KG1 (cell line): ENCODE results near the gene SOWAHA.
A peak's percentile ranks its signal among the peaks of the same experiment; 100 is the strongest.

Source experiments
- DNase-seq: peaks from one replicate; lab custom pipeline; 2025; lab: John Stamatoyannopoulos, UW

Gene SOWAHA

GRCh38 chr5:132807163-132807838, 5.8 kb upstream of the SOWAHA start:
- DNase-seq, result no peak

DNA sequence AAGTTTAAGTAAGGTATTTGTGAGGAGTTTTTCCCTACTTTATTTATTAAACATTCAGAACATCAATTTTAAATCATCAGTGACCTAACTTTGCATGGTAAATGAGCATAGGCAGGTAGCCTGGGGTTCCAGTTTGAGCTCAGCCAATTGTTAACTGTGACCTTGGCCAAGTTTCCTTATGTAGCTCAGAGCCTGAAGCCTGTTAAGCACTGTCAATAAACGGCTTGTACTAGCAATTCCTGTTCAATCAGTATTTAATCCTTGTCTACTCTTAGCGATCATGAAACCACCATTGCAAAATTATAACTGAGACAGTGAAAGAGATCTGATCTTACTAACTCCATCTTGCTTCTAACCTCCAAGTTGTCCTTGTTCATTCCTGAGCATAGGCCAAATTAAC, 4.7 kb upstream of the SOWAHA start:
- DNase-seq, result no peak

GRCh38 chr5:132808866-132809265, 4.2 kb upstream of the SOWAHA start:
- DNase-seq, result no peak

GRCh38 chr5:132810605-132811004, 2.5 kb upstream of the SOWAHA start:
- no peak for DNase-seq

- no peak for DNase-seq
Measured at GRCh38 chr5:132812123-132812765, 858 bp upstream of the SOWAHA start.

DNA sequence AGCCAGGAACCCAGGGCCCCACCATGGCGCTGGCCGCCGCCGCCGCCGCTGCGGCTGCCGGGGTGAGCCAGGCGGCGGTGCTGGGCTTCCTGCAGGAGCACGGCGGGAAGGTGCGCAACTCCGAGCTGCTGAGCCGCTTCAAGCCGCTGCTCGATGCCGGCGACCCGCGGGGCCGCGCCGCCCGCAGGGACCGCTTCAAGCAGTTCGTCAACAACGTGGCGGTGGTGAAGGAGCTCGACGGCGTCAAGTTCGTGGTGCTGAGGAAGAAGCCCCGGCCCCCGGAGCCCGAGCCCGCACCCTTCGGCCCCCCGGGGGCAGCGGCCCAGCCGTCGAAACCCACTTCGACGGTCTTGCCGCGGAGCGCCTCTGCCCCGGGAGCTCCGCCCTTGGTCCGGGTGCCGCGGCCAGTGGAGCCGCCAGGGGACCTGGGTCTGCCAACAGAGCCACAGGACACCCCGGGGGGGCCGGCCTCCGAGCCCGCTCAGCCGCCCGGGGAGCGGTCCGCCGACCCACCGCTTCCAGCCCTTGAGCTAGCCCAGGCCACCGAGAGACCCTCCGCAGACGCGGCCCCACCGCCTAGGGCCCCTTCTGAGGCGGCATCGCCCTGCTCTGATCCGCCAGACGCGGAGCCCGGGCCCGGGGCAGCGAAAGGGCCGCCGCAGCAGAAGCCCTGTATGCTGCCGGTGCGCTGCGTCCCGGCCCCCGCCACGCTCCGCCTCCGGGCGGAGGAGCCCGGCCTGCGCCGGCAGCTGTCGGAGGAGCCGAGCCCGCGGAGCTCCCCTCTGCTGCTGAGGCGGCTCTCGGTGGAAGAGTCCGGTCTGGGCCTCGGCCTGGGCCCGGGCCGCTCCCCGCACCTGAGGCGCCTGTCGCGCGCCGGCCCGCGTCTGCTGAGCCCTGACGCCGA, 749 bp downstream of the SOWAHA start:
- DNase-seq, result no peak

- DNase-seq, result no peak
Measured at GRCh38 chr5:132814503-132815294, 1.6 kb downstream of the SOWAHA start.

DNA sequence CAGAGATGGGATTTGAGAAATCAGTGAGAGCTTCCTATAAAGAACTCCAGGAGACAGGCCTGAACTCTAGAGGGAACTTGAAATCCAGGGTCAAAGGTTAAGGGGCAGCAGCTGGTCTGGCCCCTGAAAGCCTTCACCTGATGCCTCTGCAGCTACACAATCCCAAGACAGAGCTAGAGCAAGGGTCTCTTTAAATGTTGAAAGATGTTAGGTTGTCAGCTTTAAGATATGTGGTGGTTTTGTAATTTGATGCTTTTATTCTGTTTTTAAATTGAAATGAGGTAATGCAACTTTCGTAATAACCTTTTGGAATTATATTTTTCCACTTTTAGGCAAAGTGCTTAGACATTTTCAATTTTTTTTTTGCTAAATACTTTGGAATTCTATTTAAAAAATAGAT, 2.4 kb downstream of the SOWAHA start:
- DNase-seq, result no peak

GRCh38 chr5:132816083-132816482, 3.0 kb downstream of the SOWAHA start:
- no peak for DNase-seq

GRCh38 chr5:132816554-132816953, 3.5 kb downstream of the SOWAHA start:
- no peak for DNase-seq

- no peak for DNase-seq
Measured at GRCh38 chr5:132817011-132817410, 3.9 kb downstream of the SOWAHA start.

DNA sequence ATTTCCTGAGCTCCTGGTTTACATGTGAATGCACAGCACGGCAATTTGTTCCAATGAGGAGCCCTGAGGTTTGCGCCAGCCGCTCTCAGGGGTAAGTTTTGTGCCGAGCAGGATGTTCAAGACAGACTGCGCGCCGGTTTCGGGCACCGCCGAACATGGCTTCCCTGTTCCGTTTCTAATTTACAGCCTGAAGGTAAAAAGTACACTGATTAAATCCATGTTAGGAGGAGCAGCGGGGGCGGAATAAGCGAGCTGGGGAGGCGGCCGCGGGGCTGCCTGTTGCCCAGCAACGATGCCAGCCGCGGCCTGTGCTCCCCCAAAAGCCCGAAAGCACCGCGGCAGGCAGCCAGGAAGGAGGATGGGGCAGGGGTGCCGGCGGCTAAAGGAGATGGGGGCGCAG, 6.4 kb downstream of the SOWAHA start:
- no peak for DNase-seq

- DNase-seq, result peak; percentile 37
Measured at GRCh38 chr5:132820162-132820754, 7.2 kb downstream of the SOWAHA start.

DNA sequence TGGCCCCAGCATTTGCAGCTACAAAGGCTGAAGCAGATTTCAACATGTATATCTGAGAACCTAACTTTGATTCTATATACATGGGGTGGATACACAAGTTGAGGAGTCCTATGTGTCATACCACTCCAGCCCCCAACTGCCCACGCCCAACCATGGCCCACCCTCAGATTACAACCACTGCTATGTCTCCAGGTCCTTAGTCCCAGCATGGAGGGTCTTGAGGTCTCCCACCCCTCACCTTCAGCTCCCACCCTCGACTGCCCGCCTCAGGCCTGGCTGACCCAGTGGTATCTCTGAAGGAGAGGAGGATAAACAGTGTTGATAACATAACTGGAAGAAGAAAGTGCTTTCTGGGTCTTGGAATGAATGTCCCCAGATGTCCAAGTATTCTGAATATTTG, 8.2 kb downstream of the SOWAHA start:
- no peak for DNase-seq

DNA sequence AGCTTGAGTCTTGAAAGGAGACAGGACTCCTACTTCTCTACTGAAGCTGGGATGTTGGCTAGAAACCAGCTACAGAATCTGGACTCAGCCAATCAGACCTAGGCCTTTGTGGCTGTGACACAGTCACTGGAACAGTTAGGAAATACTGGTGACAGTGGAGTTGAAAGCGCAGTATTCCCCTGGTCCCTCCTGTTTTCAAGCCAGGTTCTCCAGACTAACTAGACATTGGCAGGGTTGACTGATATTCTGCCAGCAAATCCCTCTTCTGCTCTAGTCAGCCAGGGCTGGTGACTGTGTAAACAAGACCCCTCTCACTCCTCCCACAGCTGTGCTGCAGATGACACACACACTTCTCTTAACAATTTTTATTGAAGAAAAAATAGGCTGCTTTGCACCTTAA, 8.7 kb downstream of the SOWAHA start:
- DNase-seq, result no peak

DNA sequence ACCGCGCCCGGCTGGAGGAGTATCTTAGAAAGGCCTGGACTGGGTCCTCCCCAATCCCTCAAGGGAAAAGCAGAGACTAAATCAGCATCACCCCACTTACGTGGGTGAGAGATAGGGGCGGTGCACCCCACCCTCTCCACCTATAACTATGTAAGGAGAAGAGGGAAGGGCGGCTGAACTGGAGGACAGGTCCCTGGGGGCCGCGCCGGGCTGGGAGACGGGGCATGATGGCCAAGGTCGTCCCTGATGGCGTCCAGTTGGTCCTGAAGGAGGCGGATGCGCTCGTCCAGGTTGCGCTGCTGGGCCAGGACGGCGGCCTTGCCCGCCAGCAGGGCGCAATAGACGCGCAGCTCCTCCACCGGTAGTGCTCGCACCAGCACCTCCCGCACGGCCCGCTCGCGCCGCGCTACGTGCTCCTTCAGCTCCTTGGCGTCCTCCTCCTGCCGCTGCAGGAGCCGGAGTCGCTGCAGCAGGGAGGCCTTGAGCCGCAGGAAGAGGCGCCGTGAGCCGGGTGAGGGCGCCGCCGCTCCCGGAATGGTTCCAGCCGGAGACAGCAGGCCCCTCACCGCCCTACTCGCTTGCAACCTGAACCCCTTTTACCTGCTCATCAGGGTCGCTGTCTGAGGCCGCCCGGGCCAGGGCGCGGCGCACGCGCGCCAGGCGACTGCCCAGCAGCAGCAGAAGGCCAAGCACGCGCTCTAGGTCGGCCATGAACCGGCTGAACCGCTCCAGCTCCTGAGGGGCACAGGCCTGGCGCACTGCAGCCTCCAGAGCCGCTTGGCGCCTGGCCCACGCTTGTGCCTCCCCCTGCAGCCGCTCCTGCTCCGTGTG, 9.8 kb downstream of the SOWAHA start:
- DNase-seq, result no peak

DNA sequence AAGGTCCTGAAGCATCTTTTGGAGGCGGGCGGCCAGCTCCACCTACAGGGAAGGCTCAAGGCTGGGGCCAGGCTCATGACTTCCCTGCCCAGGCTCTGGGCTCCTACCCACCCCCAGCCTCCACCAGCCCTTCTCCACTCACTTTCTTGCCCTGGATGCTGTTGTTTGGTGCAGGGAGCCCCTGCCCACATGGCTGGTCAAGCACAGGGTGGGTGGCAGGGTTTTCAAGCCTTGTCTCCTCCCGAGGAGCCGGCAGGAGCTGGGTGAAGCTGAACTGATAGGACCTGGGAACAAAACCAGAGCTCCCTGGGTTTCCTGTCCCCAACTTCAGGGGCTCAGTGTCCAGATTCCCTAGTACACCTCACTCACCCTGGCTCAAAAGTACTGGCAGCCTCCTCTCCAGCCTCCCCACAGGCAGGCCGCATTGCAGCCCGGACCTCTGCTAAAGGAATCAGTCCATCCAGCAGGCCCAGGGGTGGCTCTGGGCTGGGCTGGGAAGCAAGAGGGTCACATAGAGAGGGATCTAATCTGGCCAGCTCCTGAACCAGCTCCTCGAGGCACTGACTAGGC, 10.5 kb downstream of the SOWAHA start:
- no peak for DNase-seq

DNA sequence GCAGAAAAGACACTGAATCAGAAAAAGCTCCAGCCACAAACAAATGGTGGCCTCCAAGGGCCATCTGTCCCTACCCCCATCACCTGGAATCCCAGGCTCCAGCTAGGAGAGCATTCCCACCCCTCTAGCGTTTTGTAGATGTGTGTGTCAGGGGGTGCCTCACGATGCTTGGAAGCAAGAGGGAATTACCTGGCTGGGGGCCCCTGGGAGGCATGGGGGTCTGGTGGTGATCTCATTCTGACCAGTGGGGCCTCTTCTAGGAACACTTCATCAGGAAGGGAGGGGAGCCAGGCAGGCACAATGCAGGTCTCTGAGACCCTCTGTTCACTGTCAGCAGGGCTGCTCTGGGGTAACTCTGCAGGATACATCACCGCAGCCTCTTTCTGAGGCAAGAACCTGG, 11.3 kb downstream of the SOWAHA start:
- DNase-seq, result no peak

DNA sequence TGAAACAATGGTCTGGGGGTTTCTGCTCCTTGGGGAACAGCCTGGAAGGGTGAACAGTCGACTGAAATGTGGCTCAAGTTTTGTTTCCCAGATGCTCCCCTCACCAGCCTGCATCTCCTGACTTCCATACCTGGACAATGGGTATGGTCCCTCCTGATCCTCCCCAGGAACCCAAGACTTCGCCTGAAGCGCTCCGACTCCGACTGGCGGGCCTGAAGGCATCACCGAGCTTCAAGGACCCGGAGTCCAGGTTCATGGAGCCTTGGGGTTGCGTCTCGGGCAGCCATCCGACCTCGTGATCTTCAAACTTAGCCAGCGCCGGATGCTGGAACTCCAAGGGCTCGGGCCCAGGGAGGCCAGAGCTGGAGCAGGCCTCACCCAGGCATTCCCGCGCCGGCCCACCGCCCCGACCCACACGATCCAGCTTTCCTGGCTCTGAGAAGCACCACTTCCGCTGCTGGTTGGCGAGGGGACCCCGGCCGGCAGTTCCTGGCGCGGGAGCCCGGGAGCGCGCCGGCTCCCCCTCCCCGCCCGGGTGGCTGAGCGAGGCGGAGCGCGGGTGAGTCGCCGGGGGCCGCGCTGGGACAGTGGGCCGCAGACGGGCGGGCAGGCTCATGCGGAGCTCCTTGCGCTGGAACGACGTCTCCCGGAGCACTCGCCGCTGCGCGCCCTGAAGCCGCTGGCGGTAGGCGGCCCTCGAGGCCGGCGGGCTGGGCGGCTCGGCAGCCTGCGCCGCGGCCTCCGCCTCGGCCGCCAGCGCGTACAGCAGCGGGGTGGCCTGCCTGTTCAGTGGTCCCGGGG, 12.1 kb downstream of the SOWAHA start:
- DNase-seq, result no peak
